ENCODE measurements around the gene SLC25A10.

The SLC25A10 gene

DNA sequence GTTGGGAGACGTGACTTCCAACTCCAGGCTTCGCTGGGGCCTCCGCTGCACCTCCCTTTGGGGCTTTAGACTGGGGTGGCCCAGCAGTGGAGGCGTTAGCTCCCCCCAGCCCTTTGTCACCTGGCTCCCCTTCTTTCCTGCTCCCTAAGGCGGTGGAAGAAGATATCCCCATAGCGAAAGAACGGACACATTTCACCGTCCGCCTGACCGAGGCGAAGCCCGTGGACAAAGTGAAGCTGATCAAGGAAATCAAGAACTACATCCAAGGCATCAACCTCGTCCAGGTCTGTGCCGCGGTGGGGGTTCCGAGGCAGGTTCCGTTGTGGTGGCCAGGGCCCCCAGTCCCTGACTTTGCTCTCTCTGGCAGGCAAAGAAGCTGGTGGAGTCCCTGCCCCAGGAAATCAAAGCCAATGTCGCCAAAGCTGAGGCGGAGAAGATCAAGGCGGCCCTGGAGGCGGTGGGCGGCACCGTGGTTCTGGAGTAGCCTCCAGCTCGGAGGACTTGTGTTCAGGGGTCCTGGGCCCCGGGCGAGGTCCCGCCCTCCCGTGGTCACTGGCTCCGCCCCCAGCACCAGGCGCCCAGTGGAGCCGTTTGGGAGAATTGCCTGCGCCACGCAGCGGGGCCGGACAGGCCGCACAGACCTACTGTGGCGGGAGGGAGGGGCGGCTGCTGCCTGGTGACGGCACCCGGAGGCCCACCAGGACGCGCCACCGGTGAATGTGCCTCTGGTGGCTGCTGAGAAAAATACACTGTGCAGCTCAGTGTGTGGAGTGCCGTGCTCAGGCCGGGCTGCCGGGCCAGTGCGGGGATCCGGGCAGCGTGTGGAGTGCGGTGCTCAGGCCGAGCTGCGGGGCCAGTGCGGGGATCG, 5.1 kb upstream of the SLC25A10 start:
- DNase-seq = no peak

DNA sequence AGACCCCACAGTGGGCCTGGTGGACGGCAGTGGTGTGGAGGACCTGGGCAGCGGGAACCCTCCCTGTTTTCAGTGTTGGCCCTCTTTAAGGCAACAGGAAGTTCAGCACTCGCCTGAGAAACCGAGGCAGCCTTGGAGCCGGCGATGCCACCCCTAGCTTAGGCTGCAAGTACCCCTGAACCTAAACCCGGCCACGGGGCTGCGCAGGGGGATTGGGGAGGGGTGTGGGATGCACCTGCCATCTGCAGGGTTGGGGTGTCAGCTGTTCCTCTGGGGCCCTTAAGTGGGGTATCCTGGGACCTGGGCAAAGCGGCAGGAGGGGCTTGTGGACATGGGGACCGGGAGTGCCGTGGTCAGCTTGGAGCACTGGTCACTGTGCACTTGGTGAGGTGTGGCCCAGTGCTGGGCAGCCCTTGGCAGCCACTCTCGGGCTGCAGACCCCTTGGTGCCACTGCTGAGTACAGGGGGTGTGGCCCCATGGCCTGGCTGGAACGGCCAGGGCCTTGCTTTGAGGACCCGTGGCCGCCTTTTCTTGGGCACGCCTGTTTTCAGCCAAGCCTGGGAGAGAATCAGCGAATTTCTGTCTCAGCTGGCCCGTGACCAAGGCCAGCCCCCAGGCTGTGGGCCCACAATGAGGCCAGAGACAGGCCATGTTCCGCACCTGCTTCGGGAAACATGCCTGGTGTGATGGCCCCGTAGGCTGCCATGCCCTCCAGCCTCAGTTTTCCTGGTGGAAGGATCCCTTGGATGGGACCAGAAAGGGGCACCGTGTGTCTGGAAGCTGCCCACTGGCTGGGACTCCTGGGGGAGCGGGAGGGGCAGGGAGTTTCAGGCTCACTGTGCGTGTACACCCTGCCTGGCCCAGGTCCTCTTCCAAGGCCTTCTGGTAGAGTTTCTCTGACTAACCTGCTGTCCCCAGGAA, 4.1 kb upstream of the SLC25A10 start:
- no peak for DNase-seq

DNA sequence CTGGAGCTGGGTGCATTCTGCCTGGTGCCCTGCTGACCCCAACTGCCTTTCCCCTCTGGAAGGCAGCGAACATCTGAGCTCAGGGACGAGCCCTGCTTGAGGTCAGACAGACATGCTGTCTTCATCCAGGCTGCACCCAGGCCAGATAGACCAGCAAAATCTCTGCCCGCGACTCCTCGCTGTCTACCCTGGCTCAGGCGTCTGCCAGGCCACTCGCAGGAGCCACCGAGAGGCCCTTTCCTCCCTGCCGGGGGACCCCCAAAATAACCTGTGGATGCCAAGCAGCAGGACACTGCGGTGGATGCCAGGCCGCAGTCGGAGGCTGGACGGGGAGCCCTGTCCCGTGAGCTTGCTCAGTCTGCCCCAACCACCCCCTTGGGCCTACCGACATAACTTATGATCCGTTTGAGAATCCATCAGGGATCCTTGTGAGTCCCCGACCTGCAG, 3.3 kb upstream of the SLC25A10 start:
- DNase-seq = no peak

DNA sequence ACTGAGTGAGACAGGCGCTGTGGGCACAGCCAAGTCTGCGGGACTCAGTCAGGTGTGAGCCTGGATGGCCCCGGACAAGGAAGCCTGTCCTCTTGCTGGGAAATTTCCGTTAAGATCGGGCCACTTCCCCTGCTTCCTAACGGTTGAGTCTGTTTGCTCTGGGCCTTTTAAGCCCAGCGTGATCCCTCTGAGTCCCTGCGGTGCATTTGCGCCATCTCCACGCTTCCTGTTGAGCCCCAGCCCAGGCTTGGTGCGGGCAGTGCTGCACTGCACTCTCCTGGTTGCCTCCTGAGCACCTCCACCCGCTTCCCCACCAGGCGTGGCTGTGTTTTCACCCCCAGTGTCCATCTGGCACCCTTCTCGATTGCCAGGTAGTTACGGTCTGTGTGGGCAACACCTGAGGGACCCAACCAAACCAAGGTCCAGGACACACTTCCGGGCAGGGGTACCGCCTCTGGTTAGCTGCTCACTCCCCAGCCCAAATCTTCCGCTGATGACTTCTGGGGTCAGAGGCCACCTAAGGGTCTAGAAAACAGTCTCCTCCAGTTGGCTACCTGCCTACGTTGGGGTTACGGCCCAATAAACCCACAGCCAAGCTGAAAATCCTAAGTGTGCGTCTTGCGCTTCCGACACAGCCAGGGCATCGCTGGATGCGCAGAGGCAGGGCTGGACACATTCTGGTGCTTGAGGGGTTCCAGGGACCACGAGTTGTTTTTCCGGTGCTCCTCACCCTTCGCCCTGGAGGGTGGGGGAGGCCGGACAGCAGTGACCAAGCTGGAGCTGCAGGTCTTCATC, 1.4 kb upstream of the SLC25A10 start:
- no peak for DNase-seq

DNA sequence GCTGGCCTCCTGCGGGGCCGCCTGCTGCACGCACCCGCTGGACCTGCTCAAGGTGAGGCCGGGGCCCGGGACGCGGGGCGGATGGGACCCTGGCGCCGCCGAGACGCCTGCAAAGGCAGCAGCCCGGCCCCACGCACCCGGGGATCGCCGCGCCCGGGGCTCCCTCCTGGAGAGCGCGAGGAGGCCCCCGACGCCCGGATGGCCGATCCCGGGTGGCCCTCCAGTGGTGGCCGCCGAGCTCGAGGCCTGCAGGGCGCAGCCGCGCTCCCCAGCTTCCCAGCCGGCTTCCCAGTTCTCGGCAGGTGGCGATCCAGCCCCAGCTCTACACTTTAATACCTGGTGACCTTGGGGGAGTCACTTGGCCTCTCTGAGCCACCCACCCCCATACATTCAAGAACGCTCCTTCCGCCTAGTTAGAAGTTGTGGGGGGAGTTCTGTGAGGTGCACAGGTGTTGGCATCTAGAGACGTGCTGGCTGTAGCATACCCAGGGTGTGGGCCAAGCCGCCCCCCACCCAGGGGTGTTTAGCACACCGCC, 452 bp downstream of the SLC25A10 start:
- DNase-seq = no peak

DNA sequence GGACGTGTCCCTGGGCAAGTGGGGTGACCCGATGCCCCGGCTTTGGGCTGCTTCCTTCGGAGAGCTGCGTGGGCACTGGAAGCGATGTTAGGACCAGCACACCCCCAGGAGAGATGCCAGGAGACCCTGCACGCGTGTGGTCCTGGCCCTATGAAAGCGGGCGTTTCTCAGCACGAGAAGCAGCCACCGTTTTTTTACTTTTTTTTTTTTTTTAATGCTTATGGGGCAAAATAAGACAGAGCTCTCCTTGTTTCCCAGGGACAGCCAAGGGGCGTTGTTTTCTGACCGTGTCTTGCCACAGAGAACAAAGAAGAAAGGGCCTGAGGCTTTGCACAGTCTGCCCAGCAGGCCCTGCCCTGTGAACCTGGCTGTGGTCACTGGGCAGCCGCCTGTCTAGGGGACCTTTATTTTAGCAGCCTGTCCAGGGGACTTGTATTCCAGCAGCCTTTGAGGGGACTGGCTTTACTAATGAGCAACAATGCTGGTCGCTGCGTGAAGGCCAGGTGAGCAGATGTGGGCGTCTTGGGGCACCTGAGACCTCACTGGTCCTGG, 996 bp downstream of the SLC25A10 start:
- no peak for DNase-seq

DNA sequence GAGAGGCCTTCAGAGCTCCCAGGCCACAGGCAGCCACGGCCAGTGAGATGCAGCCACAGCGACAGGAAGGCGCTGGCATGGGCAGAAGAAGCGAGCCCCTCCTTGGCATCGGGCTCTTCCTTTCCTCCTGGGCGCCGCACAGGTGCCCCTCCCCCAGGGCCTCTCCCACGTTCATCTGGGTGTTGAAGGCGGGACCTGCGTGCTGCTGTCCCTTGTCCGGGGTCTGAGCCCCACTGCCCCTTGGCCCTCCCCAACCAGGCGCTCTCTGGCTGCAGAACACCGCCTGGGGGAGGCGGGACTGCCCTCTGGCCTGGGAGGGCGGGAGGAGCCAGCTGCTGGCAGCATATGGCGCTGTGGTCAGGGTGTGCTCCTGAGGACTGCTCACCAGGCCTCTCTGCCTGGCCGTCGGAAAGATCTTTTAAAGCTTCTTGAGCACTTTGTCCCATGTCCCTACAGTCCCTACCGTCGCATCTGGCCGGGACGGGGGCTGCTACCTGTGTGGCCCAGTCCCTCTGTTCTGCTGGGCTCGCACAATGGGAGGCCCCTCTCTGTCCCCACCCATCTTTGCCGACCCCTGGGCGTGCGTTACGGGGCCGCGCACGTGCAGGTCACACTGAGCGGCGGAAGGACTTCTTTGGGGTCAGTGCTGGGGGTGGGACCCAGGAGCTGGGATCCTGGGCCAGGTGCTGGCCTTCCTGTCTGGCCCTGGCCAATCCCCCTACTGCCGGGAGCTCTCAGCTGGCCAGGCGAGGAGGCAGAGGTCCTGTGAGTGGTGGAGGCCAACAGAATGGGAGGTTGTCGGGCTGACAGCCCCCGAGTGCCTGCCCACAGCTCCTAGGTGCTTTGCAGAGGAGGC, 1.7 kb downstream of the SLC25A10 start:
- no peak for DNase-seq

DNA sequence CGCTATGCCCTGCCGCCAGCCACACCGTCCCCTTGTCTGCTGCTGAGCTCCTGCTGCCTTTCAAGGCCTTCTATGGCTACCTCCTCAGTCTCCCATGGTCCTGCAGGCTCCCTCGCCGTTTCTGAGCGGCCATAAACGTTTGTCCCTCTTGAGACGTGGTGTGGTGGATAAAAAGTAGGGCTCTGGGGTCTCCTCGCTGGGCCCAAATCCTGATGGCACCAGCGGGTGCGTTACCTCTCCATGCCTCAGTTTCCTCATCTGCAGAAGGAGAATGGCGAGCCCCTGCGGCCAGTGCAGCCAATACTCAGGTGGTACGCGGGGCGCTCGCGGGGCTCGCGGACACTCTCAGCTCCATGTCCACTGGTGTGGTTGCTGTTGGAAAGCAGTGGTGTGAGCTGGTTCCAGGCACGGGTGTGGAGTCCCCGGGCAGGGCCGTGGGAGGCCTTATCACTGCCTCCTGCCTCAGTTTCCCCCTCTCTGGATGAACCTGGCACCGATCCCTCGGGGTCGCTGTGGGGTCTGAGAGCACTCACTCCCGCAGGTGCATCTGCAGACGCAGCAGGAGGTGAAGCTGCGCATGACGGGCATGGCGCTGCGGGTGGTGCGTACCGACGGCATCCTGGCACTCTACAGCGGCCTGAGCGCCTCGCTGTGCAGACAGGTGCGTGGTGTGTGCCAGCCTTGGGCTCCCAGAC, 2.5 kb downstream of the SLC25A10 start:
- no peak for DNase-seq

DNA sequence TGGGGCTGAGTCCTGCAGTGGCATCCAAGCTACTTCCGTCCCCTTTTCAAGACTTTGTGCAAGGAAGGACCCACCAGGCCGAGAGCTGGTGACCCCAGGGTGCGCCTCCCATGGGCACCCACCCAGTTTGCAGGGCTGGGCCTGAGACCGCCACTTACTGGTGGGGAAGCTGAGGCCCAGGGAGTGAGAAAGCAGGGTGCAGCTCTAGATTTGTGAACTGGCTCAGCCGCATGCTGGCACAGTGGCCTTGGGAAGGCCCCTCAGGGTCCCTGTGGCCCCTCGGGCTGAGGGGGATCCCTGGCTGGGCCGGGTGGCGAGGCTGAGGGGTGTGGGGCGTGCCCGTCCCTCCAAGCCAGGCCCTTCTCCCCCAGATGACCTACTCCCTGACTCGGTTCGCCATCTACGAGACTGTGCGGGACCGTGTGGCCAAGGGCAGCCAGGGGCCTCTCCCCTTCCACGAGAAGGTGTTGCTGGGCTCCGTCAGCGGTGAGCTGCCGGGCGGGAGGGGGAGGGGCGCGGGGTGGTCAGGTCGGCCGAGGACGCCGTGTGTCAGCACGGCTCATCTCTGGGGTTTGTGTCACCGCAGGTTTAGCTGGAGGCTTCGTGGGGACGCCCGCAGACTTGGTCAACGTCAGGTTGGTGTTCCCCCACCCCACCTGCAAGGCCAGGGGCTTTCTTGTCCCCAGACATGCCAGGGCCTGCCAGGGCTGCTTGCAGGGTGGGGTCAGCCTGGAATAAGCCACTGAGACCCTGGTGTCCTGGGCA, 3.2 kb downstream of the SLC25A10 start:
- DNase-seq = no peak

DNA sequence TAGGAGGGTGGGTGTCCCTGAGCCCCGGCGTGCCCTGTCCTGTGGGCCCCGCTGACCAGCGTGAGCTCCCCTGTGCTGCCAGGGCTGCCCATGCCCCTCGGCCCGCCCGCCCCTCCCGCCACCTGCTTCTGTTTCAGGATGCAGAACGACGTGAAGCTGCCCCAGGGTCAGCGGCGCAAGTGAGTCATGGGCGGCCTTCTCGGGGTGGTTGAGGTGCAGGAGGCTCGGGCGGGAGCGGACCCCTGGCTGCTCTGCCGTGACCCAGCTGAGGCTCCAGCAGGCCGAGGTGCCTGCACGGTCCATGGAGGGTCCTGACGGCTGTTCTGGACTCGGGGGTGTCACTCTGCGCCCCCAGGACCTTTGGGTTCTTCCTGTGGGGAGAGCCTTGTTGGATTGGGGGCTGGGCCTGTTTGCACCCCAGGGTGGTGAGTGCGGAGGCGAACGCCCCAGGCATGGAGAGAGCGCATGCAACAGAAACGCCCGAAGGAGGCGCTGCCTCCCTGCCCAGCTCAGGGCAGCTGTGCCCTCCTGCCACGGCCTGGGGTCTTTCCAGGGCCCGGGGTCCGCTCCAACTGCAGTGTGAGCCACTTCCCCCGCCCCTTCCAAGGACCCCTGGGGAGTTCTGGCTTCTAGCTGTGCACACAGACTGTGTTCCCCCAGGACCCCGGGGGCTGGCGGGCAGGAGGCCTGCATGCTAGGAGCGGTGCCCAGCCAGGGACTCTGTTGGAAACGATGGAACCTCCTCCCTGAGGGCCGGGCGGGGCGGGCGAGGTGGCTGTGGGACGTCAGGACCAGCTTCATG, 4.0 kb downstream of the SLC25A10 start:
- no peak for DNase-seq

DNA sequence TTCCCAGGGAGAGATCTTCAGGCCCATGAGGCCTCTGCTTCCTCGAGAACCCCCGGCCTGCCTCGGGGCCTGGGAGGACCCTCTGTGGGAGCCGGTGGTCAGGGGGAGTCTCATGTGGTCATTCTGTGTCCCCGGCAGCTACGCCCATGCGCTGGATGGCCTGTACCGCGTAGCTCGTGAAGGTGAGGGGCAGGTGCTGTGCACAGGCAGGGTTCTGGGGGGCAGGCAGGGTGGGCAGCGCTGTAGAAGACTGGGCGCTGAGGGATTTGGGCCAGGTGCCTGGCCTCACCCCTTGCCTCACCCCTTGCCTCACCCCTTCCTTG, 4.6 kb downstream of the SLC25A10 start:
- no peak for DNase-seq

DNA sequence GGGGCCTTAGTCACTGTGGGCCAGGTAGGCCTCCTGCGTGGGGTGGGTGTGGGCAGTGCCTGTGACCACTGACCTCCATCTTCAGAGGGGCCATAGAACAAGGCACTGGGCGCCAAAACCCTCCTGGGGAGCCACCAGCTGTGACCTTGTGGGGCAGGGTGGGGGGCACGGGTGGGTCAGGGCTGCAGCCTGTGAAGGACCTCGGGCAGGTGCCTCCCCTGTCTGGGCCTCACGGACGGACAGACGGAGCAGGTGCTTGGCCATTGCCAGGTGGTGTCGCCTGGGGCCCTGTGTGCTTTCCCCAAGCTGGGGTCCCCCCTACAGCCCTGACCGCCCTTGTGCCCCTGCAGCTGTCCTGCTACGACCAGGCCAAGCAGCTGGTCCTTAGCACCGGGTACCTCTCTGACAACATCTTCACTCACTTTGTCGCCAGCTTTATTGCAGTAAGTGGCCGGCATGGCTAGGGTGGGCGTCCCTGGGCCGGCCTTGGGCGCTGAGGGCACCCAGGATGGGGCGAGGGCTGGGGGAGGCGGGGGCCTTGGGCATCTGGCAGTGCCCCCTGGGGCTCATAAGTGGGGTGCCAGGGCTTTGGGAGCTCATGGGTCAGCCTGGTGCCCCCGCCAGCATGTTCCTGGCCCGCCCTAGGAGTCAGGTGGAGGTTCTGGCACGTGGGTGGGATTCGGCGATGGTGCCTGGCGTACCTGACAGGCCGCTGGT, 5.1 kb downstream of the SLC25A10 start:
- DNase-seq = no peak

DNA sequence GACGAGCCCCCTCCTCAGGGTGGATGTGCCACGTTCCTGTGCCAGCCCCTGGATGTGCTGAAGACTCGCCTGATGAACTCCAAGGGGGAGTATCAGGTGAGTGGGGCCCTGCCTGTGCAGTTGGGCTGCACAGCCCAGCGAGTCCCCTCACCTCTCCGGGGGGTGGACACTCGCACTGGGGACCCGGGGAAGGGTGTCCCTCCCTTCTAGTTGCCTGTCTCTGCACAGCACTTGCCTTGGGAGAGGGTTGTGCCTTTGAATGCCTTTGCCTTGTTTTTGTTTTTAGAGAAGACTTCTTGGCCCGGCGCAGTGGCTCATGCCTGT, 5.6 kb downstream of the SLC25A10 start:
- DNase-seq = no peak

DNA sequence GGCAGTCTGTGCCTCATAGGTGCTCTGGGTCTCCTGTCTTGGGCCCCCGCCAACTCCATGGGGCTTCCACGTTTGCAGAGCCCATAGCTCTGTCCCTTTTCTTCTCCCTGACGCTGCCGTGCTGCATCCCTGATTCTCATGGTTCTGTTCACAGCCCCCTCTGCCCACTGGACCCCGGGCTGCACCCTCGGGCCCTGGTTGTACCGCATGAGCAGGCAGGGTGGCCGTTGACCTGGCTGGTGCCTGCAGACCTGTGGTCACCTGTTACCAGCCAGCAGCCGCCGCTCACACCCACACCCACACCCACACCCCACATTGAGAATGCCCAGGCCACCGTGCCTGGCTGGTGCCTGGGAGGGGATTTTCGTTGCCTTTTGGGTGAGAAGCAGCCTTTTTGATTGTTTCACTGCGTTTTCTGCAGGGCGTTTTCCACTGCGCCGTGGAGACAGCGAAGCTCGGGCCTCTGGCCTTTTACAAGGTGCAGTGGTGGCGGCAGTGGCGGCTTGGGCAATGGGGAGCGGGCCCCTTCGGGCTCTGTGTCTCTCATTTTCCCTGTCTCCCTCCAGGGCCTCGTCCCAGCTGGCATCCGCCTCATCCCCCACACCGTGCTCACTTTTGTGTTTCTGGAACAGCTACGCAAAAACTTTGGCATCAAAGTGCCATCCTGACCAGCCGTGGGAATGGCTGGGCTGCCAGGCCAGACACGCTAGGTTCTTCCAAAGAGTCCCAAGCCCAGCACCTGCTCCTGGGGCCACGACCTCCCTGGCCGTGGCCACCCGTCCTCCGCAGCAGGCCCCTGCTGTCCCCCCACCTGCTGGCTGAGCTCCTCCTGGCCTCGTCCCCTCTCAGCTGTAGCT, 7.6 kb downstream of the SLC25A10 start:
- DNase-seq = no peak

DNA sequence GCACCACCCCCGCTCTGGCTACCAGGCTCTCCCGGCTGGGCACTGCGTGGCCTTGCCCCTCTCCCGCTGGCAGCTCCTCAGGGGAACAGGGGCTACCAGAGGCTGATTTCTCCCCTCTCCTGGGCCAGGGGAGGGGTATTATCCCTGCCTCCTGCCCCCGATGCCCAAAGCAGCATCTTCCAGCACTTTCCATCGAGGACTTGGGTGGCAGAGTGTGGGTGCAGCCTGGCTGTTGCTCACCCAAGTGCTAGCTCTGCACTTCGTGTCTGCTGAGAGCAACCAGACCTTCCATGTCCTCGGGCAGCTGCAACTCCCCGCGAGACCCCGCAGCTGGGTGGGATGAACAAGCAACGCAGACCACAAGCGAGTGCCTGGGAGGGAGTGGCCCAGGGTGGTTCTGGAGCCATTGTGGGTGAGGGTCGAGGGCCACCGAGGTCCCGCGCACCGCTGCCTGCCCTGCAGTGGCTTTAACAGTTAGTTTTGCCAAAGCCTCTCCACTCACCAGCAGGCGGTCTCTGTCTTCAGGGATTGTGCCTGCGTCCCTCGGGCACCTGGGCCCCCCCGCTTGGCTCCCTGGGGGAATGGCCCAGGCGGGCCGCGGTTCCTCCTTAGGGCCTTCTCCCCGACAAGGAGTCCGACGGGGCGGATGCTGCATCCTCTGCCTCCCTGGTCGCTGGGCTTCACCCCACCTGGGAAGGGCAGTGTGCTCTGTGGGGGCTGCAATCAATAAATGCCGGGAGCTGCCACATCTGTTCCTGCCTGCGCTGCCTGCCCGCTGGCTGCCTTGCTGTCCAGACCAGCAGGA, 8.4 kb downstream of the SLC25A10 start:
- no peak for DNase-seq

DNA sequence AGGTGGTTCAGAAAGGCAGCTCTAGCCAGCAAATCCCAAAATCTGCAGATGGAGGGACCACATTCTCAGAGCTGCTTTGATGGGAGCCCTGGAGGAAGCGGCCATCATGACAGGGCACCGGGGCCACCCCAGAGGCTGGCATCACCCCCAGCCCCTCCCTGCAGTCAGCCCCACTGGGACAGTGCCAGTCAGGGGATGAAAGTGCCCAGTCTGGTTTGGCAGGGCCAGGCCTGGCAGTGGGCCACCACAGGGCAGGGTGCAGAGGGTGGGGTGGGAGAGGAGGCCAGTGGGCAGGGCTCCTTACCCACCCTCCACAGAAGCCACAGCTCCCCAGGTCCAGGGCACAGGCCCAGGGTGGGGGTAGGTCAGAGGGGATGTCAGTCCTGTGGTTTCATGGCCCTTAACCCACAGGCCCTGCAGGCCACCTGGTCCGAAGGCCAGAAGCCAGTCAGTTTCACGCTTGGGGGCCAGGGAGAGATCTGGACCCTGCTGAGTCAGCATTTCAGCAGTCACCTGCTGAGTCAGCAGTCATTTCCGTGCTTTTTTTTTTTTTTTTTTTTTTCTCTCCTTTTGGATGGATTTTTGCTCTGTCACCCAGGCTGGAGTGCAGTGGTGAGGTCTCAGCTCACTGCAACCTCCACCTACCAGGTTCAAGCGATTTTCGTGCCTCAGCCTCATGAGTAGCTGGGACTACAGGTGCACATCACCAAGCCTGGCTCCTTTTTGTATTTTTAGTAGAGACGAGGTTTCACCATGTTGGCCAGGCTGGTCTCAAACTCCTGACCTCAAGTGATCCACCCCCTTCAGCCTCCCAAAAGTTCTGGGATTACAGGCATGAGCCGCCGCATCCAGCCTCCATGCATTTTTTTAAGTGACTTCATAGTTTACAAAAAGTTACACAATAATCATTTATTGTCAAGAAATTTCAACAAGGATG, 10.4 kb downstream of the SLC25A10 start:
- no peak for DNase-seq

All from NCI-H2227 treated with DMSO at 0.1 percent for 48 hours (cell line).